EL (cell line): ENCODE measurements around the gene PALS2.

Experiments used
- DNase-seq: peaks from one replicate; pipeline ENCODE4 v3.0.0-alpha.2; 2016

Gene PALS2

DNA sequence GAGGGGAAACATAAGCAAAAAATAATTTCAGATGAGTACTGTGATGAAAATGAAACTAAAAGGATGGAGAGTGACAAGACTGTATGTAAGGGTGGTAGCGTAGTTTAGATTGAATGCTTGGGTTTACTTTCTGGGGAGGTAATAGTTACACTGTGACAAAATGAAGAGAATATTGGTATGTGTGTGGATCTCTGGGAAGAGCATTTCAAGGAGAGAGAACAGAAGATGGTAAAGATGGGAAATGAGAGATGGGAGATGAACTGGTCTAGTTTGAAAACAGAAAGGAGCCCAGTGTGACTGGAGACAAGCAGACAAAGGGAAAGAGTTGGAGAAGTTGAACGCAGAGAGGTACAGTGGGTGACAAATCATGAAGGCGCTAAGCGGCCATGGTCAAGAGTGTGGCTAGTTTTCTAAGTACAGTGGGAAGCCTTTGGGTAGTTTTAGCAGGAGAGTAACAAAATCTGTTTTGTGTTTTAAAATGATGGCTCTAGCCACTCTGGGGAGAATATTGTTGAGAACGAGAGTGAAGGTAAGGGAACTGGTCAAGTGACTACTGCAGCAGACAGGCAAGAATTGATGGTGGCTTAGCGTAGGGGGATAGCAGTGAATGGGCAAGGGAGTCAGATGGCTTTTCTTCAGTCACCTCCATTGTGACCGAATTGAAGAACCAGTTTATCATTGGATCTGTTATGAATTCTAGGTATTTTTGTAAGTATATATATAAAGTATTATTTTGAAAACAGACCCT is 22.6 kb downstream of the PALS2 start:
- no peak for DNase-seq

DNA sequence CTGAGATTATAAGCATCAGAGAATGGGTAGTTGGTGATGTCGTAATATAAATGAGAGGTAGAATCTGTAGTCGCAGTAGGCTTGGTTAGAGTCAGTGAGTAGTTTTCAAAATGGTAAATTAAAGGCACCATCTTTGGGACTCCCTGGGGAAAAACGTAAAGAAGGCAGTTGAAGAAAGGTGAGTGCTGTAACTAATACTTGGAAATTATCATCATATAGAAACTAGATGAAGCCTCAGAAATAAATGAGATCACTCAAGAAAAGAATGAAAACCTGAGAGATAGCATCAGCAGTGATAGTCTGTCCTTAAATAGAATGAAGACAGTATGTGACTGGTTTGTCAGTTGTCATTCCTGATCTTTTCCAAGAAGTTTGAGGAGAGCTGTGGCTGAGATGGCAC is 23.8 kb downstream of the PALS2 start:
- no peak for DNase-seq

GRCh38 chr7:24601600-24601999 is 28.3 kb downstream of the PALS2 start:
- DNase-seq: no peak

DNA sequence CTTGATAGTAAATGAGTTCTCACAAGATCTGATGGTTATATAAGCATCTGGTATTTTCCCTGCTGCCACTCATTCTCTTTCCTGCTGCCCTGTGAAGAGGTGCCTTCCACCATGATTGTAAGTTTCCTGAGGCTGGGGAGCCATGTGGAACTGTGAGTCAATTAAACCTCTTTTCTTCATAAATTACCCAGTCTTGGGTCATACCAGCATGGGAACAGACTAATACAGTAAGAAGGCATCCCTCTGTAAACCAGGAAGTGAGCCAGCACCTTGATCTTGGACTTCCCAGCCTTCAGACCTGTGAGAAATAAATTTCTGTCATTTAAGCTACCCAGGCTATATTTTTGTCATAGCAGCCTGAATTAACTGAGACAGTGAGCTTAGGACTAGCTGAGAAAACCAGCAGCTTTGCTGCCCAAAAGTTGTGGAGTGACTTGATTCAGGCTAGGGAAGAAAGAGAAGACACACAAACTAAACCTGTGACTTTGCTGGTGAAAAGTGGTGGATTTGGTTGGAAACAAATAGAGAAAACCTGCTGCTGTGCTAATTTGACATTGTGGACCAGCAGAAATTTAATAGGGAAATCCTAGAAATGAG is 29.7 kb downstream of the PALS2 start:
- no peak for DNase-seq

- no peak for DNase-seq
Observed at GRCh38 chr7:24604630-24605029, 31.4 kb downstream of the PALS2 start.

DNA sequence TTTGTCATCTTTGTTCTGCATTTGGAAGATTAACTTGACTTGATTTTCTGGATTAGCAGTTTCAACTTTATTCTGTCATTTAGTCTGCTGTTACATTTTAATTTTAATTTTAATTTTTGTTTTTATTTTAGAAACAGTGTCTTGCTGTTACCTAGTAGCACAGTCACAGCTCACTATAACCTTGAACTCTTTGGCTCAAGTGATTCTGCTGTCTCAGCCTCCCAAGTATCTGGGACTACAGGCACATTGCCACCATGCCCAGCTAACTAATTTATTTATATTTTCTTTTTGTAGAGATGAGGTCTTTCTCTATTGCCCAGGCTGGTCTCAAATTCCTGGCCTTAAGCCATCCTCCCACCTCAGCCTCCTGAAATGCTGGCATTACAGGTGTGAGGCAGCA is 35.3 kb downstream of the PALS2 start:
- DNase-seq: no peak

GRCh38 chr7:24609059-24609458 is 35.8 kb downstream of the PALS2 start:
- DNase-seq: no peak

DNA sequence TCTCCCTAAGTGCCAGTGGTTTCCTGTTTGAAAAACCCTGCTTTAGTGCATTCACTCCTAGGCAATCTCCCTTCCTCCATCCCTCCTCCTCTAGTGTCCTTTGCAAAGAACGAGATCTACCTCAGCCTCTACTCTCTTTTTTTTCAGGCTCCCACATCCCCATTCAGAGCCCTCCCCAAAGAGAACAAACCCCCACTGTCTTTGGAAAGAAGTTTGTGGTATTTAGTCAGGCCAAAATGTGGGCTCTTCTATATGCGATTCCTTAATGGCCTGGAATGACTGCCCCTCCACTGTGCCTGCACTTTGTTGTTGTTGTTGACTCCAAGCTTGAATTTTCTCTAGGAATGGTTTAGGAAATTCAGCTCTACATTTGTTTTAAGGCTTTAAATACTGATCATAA is 36.3 kb downstream of the PALS2 start:
- DNase-seq: no peak

- DNase-seq: no peak
Observed at GRCh38 chr7:24611130-24611529, 37.9 kb downstream of the PALS2 start.

GRCh38 chr7:24617957-24618616 is 44.8 kb downstream of the PALS2 start:
- DNase-seq: no peak

DNA sequence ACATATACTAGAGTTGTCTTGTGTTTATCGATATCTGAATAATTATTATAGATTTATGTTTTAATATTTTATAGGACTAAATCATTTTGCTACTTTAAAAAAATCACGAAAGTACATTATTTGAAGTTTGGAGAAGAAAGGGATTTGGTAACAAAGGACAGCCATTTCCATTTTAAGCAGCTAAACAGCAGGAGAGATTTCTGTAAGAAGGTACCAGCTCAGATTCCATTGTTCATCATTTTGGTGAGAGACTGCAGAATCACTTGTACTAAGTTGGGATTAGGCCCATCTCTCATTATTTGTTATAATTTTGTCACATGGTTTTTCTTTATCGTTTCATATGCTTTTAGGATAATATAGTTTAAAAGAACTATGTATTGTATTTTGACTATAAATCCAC is 46.7 kb downstream of the PALS2 start:
- no peak for DNase-seq

GRCh38 chr7:24622646-24623182 is 49.5 kb downstream of the PALS2 start:
- DNase-seq: no peak
